Tibial nerve (tissue), 4 donors: ENCODE measurements around the gene RAD9B. TPM values are rescaled to one million over a fixed set of nuclear protein-coding genes. Genes with fewer than 3 reads are reported as not detected.
"Not testable (repeated sequence)": the region's sequence is repeated elsewhere in the genome, so short reads cannot be mapped to it uniquely, and the experiment has no call there.

Experiments used
- DNase-seq, 2 donors: peaks; one replicate each; pipeline ENCODE4 v3.0.0-alpha.2; 2019; ENCODE audit warnings: low spot score in 2 of 2
- H3K27ac ChIP-seq, 4 donors: fragments of 200-600 bp; sonication (generic) in 3 of 4; one replicate each; pipeline ENCODE4 v1.5.1; 2017 to 2019; ENCODE audit warnings: mild to moderate bottlenecking in 1 of 4
- H3K27me3 ChIP-seq, 2 donors: fragments of 200-600 bp; sonication (generic) in 1 of 2; one replicate each; pipeline versions ENCODE4 v1.5.1 to v1.6.0; 2017 to 2019
- H3K36me3 ChIP-seq, 3 donors: fragments of 200-600 bp; sonication (generic); one replicate each; pipeline ENCODE4 v1.5.1; 2018 to 2019
- H3K4me1 ChIP-seq, 4 donors: fragments of 200-600 bp; sonication (generic) in 3 of 4; one replicate each; pipeline ENCODE4 v1.5.1; 2017 to 2019
- H3K4me3 ChIP-seq, 4 donors: fragments of 200-600 bp; sonication (generic) in 3 of 4; one replicate each; pipeline ENCODE4 v1.5.1; 2017 to 2019; ENCODE audit warnings: mild to moderate bottlenecking in 1 of 4, moderate library complexity in 1 of 4
- H3K9me3 ChIP-seq, 4 donors: fragments of 200-600 bp; sonication (generic) in 3 of 4; one replicate each; pipeline ENCODE4 v1.5.1; 2017 to 2019
- EP300 ChIP-seq, 2 donors: sonication (generic); formaldehyde crosslinking; IDR thresholded peaks; one replicate each; pipeline ENCODE4 v1.6.1; 2017; ENCODE audit warnings: antibody characterized with exemption in 2 of 2, mild to moderate bottlenecking in 1 of 2
- POLR2A ChIP-seq, 2 donors: fragments of 450-650 bp; IDR thresholded peaks; one replicate each; pipeline ENCODE4 v1.6.1; 2017; ENCODE audit warnings: antibody characterized with exemption in 2 of 2, mild to moderate bottlenecking in 2 of 2, moderate library complexity in 2 of 2
- WGBS, 2 donors: methylation state at CpG; one replicate each; pipeline ENCODE4 v1.1.5; 2018; 5-methylcytosine and 5-hydroxymethylcytosine counted together
- total RNA-seq, 4 donors: library from RNA; depleted of rRNA; stranded (reverse); fragments of >200 nt; gene quantifications; one replicate each; pipeline ENCODE4 v1.1.0, GENCODE V29; 2016
- TF ChIP-seq, protein P1 (sequence below), 5 experiments: fragments of 200-600 bp in 3 of 5; fragments of 450-650 bp in 2 of 5; sonication (generic) in 3 of 5; IDR thresholded peaks; one replicate each; pipeline ENCODE4 v1.5.1; 2016 to 2019; ENCODE audit warnings: antibody characterized with exemption in 5 of 5, mild to moderate bottlenecking in 3 of 5, moderate library complexity in 2 of 5

Gene RAD9B
- total RNA-seq, 4 donors from 2014 or later, result 0.30 to 2.4 (median 0.71) TPM

- no peak overlapping the region for H3K4me3 ChIP-seq
- 81 to 82% methylated on average over 6 of the region's 6 CpGs for WGBS, 2 donors
- no peak overlapping the region for H3K27ac ChIP-seq
- H3K36me3 ChIP-seq, result no peaks in the 10 kb centered on the region
- no peaks in the 10 kb centered on the region for H3K27me3 ChIP-seq
- DNase-seq, result no peak
- TF ChIP-seq EP300 (IDR thresholded peaks at IDR 0.05) (no peak), POLR2A (IDR thresholded peaks at IDR 0.05) (no peak)
- TF ChIP-seq, protein P1, sequence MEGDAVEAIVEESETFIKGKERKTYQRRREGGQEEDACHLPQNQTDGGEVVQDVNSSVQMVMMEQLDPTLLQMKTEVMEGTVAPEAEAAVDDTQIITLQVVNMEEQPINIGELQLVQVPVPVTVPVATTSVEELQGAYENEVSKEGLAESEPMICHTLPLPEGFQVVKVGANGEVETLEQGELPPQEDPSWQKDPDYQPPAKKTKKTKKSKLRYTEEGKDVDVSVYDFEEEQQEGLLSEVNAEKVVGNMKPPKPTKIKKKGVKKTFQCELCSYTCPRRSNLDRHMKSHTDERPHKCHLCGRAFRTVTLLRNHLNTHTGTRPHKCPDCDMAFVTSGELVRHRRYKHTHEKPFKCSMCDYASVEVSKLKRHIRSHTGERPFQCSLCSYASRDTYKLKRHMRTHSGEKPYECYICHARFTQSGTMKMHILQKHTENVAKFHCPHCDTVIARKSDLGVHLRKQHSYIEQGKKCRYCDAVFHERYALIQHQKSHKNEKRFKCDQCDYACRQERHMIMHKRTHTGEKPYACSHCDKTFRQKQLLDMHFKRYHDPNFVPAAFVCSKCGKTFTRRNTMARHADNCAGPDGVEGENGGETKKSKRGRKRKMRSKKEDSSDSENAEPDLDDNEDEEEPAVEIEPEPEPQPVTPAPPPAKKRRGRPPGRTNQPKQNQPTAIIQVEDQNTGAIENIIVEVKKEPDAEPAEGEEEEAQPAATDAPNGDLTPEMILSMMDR (IDR thresholded peaks at IDR 0.05), result no peak
- H3K9me3 ChIP-seq, result no peaks in the 10 kb centered on the region
- peaks cover 0 to 6% (median 0%) of the 10 kb centered on the region in 4 donors for H3K4me1 ChIP-seq
Measured at GRCh38 chr12:110513842-110514241, 11.7 kb downstream of the RAD9B start.

- TF ChIP-seq, protein P1 (IDR thresholded peaks at IDR 0.05), result no peak
- TF ChIP-seq EP300 (IDR thresholded peaks at IDR 0.05), result no peak
- no peak for TF ChIP-seq POLR2A (IDR thresholded peaks at IDR 0.05)
- 82 to 85% methylated on average over 1 of the region's 1 CpG for WGBS, 2 donors
- H3K27me3 ChIP-seq, result no peaks in the 10 kb centered on the region
Measured at GRCh38 chr12:110514363-110514762, 12.2 kb downstream of the RAD9B start.

DNA sequence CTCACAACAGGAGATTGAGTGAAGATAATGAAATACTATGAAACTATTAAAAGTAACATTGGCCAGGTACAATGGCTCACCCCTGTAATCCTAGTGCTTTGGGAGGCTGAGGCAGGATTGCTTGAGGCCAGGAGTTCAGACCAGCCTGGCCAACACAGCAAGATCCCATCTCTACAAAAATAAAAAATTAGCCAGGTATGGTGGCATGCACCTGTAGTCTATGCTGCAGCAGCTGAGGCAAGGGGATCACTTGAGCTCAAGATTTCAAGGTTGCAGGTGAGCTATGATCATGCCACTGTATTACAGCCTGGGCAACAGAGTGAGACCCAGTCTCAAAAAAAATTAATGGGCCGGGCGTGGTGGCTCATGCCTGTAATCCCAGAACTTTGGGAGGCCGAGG lies 14.9 kb downstream of the RAD9B start:
- Histone ChIP-seq H3K36me3 (no peaks in the 10 kb centered on the region), H3K27me3 (no peaks in the 10 kb centered on the region), H3K4me1 (peaks cover 0 to 6% (median 0%) of the 10 kb centered on the region in 4 donors), H3K9me3 (no peaks in the 10 kb centered on the region), H3K27ac (no peak overlapping the region), H3K4me3 (no peak overlapping the region)
- WGBS, 2 donors, result 78 to 87% methylated on average over 3 of the region's 3 CpGs
- no peak for DNase-seq
- TF ChIP-seq EP300 (IDR thresholded peaks at IDR 0.05), result no peak
- TF ChIP-seq POLR2A (IDR thresholded peaks at IDR 0.05), result no peak
- TF ChIP-seq, protein P1 (IDR thresholded peaks at IDR 0.05), result no peak

More at GRCh38 chr12:110514363-110514762, 12.2 kb downstream of the RAD9B start:
- Histone ChIP-seq H3K9me3 (no peaks in the 10 kb centered on the region), H3K36me3 (no peaks in the 10 kb centered on the region), H3K4me1 (peaks cover 0 to 6% (median 0%) of the 10 kb centered on the region in 4 donors), H3K27ac (no peak overlapping the region), H3K4me3 (no peak overlapping the region)
- DNase-seq, result no peak

- DNase-seq, H3K9me3 ChIP-seq, H3K4me1 ChIP-seq, H3K27ac ChIP-seq, H3K36me3 ChIP-seq, H3K4me3 ChIP-seq, H3K27me3 ChIP-seq: not testable (repeated sequence)
- whole genome bisulfite sequencing, 2 donors, result 90 to 95% methylated on average over 8 of the region's 8 CpGs
Measured at GRCh38 chr12:110518014-110518413, 15.9 kb downstream of the RAD9B start.

- H3K36me3 ChIP-seq, result not testable (repeated sequence)
- 88 to 93% methylated on average over 11 of the region's 11 CpGs for WGBS, 2 donors
Measured at GRCh38 chr12:110520876-110521712, 19.0 kb downstream of the RAD9B start.

GRCh38 chr12:110528277-110528839 lies 26.2 kb downstream of the RAD9B start:
- no peak for DNase-seq
- Histone ChIP-seq H3K27ac (no peak overlapping the region), H3K9me3 (no peaks in the 10 kb centered on the region), H3K4me1 (peaks cover 0 to 16% (median 0%) of the 10 kb centered on the region in 4 donors), H3K27me3 (no peaks in the 10 kb centered on the region), H3K4me3 (no peak overlapping the region), H3K36me3 (peaks cover 0 to 20% (median 0%) of the 10 kb centered on the region in 3 donors)
- TF ChIP-seq, protein P1 (IDR thresholded peaks at IDR 0.05), result no peak
- TF ChIP-seq POLR2A (IDR thresholded peaks at IDR 0.05), result no peak
- TF ChIP-seq EP300 (IDR thresholded peaks at IDR 0.05), result no peak
- 89 to 95% methylated on average over 6 of the region's 6 CpGs for WGBS, 2 donors

More at GRCh38 chr12:110520876-110521712, 19.0 kb downstream of the RAD9B start:
- not testable (repeated sequence) for H3K4me3 ChIP-seq, H3K27me3 ChIP-seq, H3K9me3 ChIP-seq, H3K4me1 ChIP-seq, DNase-seq, H3K27ac ChIP-seq
